ENCODE data around the gene KDM1A. TPM values are rescaled to one million over a fixed set of nuclear protein-coding genes. Genes with fewer than 3 reads are reported as not detected.

The KDM1A gene
- total and polyA plus RNA-seq, 10 of the 15 experiments (the other 5 are each of a cell fraction or from before 2014, with no cell fraction given), result 39.2 to 118 (median 98.9) TPM

DNA sequence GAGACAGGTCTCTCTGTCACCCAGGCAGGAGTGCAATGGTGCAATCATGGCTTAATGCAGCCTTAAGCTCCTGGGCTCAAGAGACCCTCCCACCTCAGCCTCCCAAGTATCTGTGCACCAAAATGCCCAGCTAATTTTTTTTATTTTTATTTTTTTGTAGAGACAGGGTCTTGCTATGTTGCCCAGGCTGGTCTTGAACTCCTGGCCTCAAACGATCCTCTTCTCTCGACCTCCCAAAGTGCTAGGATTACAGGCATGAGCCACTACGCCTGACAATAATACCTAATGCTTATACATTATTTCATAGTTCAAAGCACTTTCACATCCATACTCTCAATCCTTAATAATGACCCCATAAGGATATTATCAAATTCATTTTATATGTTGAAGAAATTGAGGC, 101.1 kb downstream of the KDM1A start:
- H3K27ac ChIP-seq (ENCODE audit: control insufficient read depth, insufficient read depth), result no peak overlapping the region

DNA sequence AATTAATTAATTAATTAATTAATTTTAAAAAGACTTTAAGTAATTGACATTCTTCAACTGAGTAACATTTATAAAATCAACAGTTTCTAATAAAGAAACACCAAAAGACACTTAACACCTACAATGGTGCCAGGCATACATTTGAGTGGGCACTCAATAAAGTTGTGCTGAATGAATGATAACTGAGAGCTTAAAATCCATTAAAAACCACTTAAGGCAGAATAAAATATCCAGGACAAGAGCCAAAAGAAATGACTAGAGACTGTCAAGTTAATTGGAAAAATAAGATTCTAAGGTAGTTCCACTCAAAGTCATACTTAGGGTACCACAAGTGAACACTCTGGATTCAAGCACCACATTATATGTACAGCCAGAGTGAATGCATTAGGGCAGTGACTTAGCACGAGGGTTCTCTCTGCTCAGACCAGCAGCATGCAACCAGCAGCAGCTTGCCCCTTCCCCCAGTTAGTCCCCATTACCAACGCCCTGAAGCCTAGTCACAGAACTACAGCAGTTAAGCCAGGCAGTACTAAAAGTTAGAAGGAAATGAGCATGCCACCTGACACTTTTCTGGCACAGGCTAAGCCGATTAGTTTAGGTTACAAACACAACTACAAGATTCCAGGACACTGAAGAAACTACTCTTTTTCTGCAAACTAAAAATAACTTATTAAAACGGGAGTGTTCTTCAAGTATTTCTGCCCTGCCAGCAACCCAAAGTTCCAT, 102.9 kb downstream of the KDM1A start:
- H3K79me2 ChIP-seq (ENCODE audit: control insufficient read depth, insufficient read depth, low read length), result peaks cover 30% of the 10 kb centered on the region
- WGBS (ENCODE audit: insufficient coverage, insufficient replicate concordance, low lambda C conversion rate, missing lambda C conversion rate), result 27% methylated on average over 4 of the region's 4 CpGs

More for the DNA sequence above, 101.1 kb downstream of the KDM1A start:
- no peaks in the 10 kb centered on the region for H3K27me3 ChIP-seq (replicated peaks in 1 of 2; ENCODE audit: control insufficient read depth in 2 of 2, insufficient read depth in 2 of 2, low read length in 1 of 2)
- SMC1A ChIA-PET (ENCODE audit: uncharacterized antibody, unreplicated experiment), result interaction anchor here (0.6 to 17.6 kb wide), 9 partner anchors 10 to 381 kb away, joined by 3 to 188 read pairs (median 4); no protein-coding TSS in a partner anchor
- H3K4me3 ChIP-seq, result no peak overlapping the region
- no peaks in the 10 kb centered on the region; the same call in 2 of the 3 replicates for H3K9me3 ChIP-seq (replicated peaks; ENCODE audit: control insufficient read depth, insufficient read depth, low read length)
- peaks cover 43% of the 10 kb centered on the region for H3K4me1 ChIP-seq (ENCODE audit: control insufficient read depth, insufficient read depth, low read length)
- H3K36me3 ChIP-seq (ENCODE audit: control insufficient read depth in 2 of 2, insufficient read depth in 2 of 2, low read length in 1 of 2), result no peaks in the 10 kb centered on the region
- no peak for DNase-seq (ENCODE audit: low read depth, low spot score)
- WGBS (ENCODE audit: insufficient coverage, insufficient replicate concordance, low lambda C conversion rate, missing lambda C conversion rate), result 100% methylated on average over 3 of the region's 3 CpGs
- TF ChIP-seq POU2F2 (IDR thresholded peaks at IDR 0.05; ENCODE audit: borderline replicate concordance, low read depth, low read length) (no peak), BHLHE40 (IDR thresholded peaks at IDR 0.05; ENCODE audit: borderline replicate concordance in 1 of 2, low read depth in 2 of 2, low read length in 1 of 2) (no peak), SMARCA5 (IDR thresholded peaks at IDR 0.05) (no peak)
- peaks cover 36% of the 10 kb centered on the region for H3K79me2 ChIP-seq (ENCODE audit: control insufficient read depth, insufficient read depth, low read length)
- H3K4me2 ChIP-seq (ENCODE audit: control insufficient read depth, insufficient read depth), result no peak overlapping the region
- in situ Hi-C loops (cut with MboI) (no loop called here), intact Hi-C loops (cut with micrococcal nuclease; ENCODE audit: unreplicated experiment) (no loop called here)
- no peak for ATAC-seq
- BruUV-seq (replicated peaks), result no TSS peak
- no peaks in the 10 kb centered on the region for H4K20me1 ChIP-seq (ENCODE audit: control insufficient read depth, insufficient read depth)
- no peak for FAIRE-seq
- no peak overlapping the region for H2AFZ ChIP-seq (ENCODE audit: control insufficient read depth, low read depth, low read length)
- no peak overlapping the region for H3K9ac ChIP-seq (ENCODE audit: control insufficient read depth, insufficient read depth, low read length)
- POLR2A ChIA-PET, result interaction anchor here (0.8 kb wide), 1 partner anchor 18 kb away, joined by 3 read pairs; no protein-coding TSS in a partner anchor
- RAD21 ChIA-PET (ENCODE audit: unreplicated experiment), result interaction anchor here (2.0 to 2.4 kb wide), 3 partner anchors 10 to 63 kb away, joined by 8 to 14 read pairs (median 13); no protein-coding TSS in a partner anchor
- CTCF ChIA-PET, result interaction anchor here (0.6 to 5.4 kb wide), 12 partner anchors 9 to 144 kb away, joined by 3 to 42 read pairs (median 4); no protein-coding TSS in a partner anchor

More for the DNA sequence above, 102.9 kb downstream of the KDM1A start:
- CTCF ChIA-PET, result interaction anchor here (0.8 to 5.4 kb wide), 7 partner anchors 8 to 62 kb away, joined by 3 to 42 read pairs (median 4); no protein-coding TSS in a partner anchor
- no TSS peak for BruUV-seq (replicated peaks)
- H3K27me3 ChIP-seq (replicated peaks in 1 of 2; ENCODE audit: control insufficient read depth in 2 of 2, insufficient read depth in 2 of 2, low read length in 1 of 2), result no peaks in the 10 kb centered on the region
- H3K27ac ChIP-seq (ENCODE audit: control insufficient read depth, insufficient read depth), result no peak overlapping the region
- no peaks in the 10 kb centered on the region for H3K36me3 ChIP-seq (ENCODE audit: control insufficient read depth in 2 of 2, insufficient read depth in 2 of 2, low read length in 1 of 2)
- intact Hi-C loops (cut with micrococcal nuclease; ENCODE audit: unreplicated experiment), result no loop called here
- in situ Hi-C loops (cut with MboI), result no loop called here
- no peak for DNase-seq (ENCODE audit: low read depth, low spot score)
- SMC1A ChIA-PET (ENCODE audit: uncharacterized antibody, unreplicated experiment), result interaction anchor here (1.6 to 17.6 kb wide), 4 partner anchors 10 to 62 kb away, joined by 5 to 188 read pairs (median 20); no protein-coding TSS in a partner anchor
- peak; percentile 23; the same call in 2 of the 3 replicates for ATAC-seq
- POLR2A ChIA-PET, result interaction anchor here (0.8 to 1.1 kb wide), 3 partner anchors 9 to 39 kb away, joined by 3 to 10 read pairs (median 3); no protein-coding TSS in a partner anchor
- no peaks in the 10 kb centered on the region for H3K9me3 ChIP-seq (replicated peaks; ENCODE audit: control insufficient read depth, insufficient read depth, low read length)
- no peak overlapping the region for H2AFZ ChIP-seq (ENCODE audit: control insufficient read depth, low read depth, low read length)
- H3K9ac ChIP-seq (ENCODE audit: control insufficient read depth, insufficient read depth, low read length), result no peak overlapping the region
- H3K4me1 ChIP-seq (ENCODE audit: control insufficient read depth, insufficient read depth, low read length), result peaks cover 29% of the 10 kb centered on the region
- H3K4me3 ChIP-seq, result no peak overlapping the region
- no peaks in the 10 kb centered on the region for H4K20me1 ChIP-seq (ENCODE audit: control insufficient read depth, insufficient read depth)
- peak; percentile 18 for FAIRE-seq
- H3K4me2 ChIP-seq (ENCODE audit: control insufficient read depth, insufficient read depth), result peak overlapping the region; percentile 19; the same call in 1 of the 2 replicates
- TF ChIP-seq IKZF1 (conservative IDR thresholded peaks at IDR 0.05) (no peak), CBFB (IDR thresholded peaks at IDR 0.05; ENCODE audit: low read depth) (no peak), SMAD1 (IDR thresholded peaks at IDR 0.05; ENCODE audit: low read depth, partially characterized antibody) (no peak), KAT2A (conservative IDR thresholded peaks at IDR 0.05; ENCODE audit: control insufficient read depth, low read depth, low read length) (no peak), NRF1 (conservative IDR thresholded peaks at IDR 0.05; ENCODE audit: low read depth, low read length) (no peak), IRF4 (IDR thresholded peaks at IDR 0.05; ENCODE audit: low read depth, low read length) (no peak)
- TF ChIP-seq, protein P1, sequence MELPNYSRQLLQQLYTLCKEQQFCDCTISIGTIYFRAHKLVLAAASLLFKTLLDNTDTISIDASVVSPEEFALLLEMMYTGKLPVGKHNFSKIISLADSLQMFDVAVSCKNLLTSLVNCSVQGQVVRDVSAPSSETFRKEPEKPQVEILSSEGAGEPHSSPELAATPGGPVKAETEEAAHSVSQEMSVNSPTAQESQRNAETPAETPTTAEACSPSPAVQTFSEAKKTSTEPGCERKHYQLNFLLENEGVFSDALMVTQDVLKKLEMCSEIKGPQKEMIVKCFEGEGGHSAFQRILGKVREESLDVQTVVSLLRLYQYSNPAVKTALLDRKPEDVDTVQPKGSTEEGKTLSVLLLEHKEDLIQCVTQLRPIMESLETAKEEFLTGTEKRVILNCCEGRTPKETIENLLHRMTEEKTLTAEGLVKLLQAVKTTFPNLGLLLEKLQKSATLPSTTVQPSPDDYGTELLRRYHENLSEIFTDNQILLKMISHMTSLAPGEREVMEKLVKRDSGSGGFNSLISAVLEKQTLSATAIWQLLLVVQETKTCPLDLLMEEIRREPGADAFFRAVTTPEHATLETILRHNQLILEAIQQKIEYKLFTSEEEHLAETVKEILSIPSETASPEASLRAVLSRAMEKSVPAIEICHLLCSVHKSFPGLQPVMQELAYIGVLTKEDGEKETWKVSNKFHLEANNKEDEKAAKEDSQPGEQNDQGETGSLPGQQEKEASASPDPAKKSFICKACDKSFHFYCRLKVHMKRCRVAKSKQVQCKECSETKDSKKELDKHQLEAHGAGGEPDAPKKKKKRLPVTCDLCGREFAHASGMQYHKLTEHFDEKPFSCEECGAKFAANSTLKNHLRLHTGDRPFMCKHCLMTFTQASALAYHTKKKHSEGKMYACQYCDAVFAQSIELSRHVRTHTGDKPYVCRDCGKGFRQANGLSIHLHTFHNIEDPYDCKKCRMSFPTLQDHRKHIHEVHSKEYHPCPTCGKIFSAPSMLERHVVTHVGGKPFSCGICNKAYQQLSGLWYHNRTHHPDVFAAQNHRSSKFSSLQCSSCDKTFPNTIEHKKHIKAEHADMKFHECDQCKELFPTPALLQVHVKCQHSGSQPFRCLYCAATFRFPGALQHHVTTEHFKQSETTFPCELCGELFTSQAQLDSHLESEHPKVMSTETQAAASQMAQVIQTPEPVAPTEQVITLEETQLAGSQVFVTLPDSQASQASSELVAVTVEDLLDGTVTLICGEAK (IDR thresholded peaks at IDR 0.05; ENCODE audit: borderline replicate concordance), result peak; percentile 18; the same call in 1 of the 2 replicates
- RAD21 ChIA-PET (ENCODE audit: unreplicated experiment), result interaction anchor here (1.2 kb wide), 1 partner anchor 62 kb away, joined by 4 read pairs; no protein-coding TSS in a partner anchor

Data from GM12878 (cell line).